Endothelial cell (in vitro differentiated cells): ENCODE results near the gene RAB8B. TPM values are rescaled to one million over a fixed set of nuclear protein-coding genes. Genes with fewer than 3 reads are reported as not detected.

Source experiments
- DNase-seq: peaks from one replicate; pipeline ENCODE4 v3.0.0; 2021; ENCODE audit warnings: low spot score
- H3K27ac Mint-ChIP-seq: one replicate; pipeline ENCODE4 v1.8.0; 2021; ENCODE audit warnings: mixed read lengths, inconsistent platforms; ENCODE audit not compliant: unreplicated experiment
- H3K27me3 Mint-ChIP-seq: one replicate; pipeline ENCODE4 v1.8.0; 2021; ENCODE audit warnings: mild to moderate bottlenecking, moderate library complexity, mixed read lengths, inconsistent platforms; ENCODE audit not compliant: unreplicated experiment
- H3K36me3 Mint-ChIP-seq: one replicate; pipeline ENCODE4 v1.8.0; 2021; ENCODE audit warnings: mild to moderate bottlenecking, low read depth, mixed read lengths, inconsistent platforms; ENCODE audit not compliant: unreplicated experiment
- H3K4me1 Mint-ChIP-seq: one replicate; pipeline ENCODE4 v1.8.0; 2021; ENCODE audit warnings: mild to moderate bottlenecking, mixed read lengths, inconsistent platforms; ENCODE audit not compliant: unreplicated experiment
- H3K4me3 Mint-ChIP-seq: one replicate; pipeline ENCODE4 v1.8.0; 2021; ENCODE audit warnings: mild to moderate bottlenecking, mixed read lengths, inconsistent platforms; ENCODE audit not compliant: unreplicated experiment
- H3K9me3 Mint-ChIP-seq: one replicate; pipeline ENCODE4 v1.8.0; 2021; ENCODE audit warnings: mixed read lengths, inconsistent platforms; ENCODE audit not compliant: unreplicated experiment
- CTCF ChIP-seq: fragments of 200-600 bp; sonication (generic); IDR thresholded peaks from one replicate; pipeline ENCODE4 v1.5.0; 2021; ENCODE audit warnings: antibody characterized with exemption; ENCODE audit not compliant: unreplicated experiment
- total RNA-seq: library from RNA; stranded (reverse); fragmentation: NEBNext Ultra II Directional; extraction: Animal tissue kit (Norgen Biotek cat#: 25700); gene quantifications from one replicate; pipeline ENCODE4 v1.2.1, GENCODE V29; 2021; ENCODE audit not compliant: unreplicated experiment

Gene RAB8B
- total RNA-seq, 1 donor from 2014 or later: 92.9 TPM

- no peak for TF ChIP-seq CTCF
- Mint-ChIP-seq H3K9me3 (no peaks in the 10 kb centered on the region), H3K4me3 (peak overlapping the region; percentile 91), H3K36me3 (peaks cover 5% of the 10 kb centered on the region), H3K27me3 (peaks cover 2% of the 10 kb centered on the region), H3K4me1 (peaks cover 7% of the 10 kb centered on the region), H3K27ac (peak overlapping the region; percentile 64)
- DNase-seq: peak; percentile 46
Measured at GRCh38 chr15:63157891-63158431, 31.4 kb upstream of the RAB8B start.

DNA sequence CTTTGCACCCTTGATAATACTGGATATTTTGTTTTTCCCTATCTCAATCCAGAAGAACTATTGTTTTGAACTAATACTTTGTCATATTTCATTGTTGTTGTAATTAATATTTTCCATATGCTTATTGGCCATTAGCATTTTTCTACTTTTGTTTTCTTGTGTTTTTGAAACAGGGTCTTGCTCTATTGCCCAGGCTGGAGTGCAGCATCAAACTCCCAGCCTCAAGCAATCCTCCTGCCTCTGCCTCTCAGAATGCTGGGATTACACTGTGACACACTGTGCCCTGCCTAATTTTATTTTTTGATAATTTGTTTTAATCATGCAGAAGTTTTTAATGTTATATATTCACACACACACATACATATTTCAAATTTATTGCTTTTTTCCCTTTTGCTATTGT lies 28.8 kb upstream of the RAB8B start:
- no peak for TF ChIP-seq CTCF

DNA sequence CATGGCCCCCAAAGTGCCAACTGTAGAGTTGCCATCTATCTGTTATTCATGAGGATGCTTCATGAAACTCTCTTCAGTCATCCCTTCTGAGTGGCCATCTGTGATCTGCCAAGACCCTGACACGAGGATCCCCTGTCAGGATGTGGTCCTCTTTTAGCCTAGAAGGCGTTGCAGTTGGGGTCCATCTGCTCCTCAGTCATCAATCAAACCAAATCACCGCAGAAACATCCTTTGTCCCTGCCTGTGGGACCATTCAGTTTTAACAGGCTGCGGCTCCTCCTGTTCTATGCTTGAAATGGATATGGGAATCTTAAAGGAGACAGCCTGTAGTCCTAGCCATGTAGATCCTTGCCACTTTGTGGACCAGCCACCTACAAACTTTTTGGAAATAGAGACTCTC lies 26.2 kb upstream of the RAB8B start:
- H3K36me3 Mint-ChIP-seq: no peaks in the 10 kb centered on the region
- H3K9me3 Mint-ChIP-seq: no peaks in the 10 kb centered on the region
- no peaks in the 10 kb centered on the region for H3K4me1 Mint-ChIP-seq
- no peak for DNase-seq
- peaks cover 3% of the 10 kb centered on the region for H3K27me3 Mint-ChIP-seq
- no peak for TF ChIP-seq CTCF
- no peak overlapping the region for H3K4me3 Mint-ChIP-seq
- H3K27ac Mint-ChIP-seq: no peak overlapping the region

More for the DNA sequence above, 28.8 kb upstream of the RAB8B start:
- Mint-ChIP-seq H3K27ac (no peak overlapping the region), H3K36me3 (no peaks in the 10 kb centered on the region), H3K27me3 (peaks cover 2% of the 10 kb centered on the region), H3K9me3 (no peaks in the 10 kb centered on the region), H3K4me3 (no peak overlapping the region), H3K4me1 (peaks cover 7% of the 10 kb centered on the region)
- DNase-seq: no peak

GRCh38 chr15:63165166-63165859 lies 24.1 kb upstream of the RAB8B start:
- Mint-ChIP-seq H3K27me3 (peaks cover 3% of the 10 kb centered on the region), H3K36me3 (no peaks in the 10 kb centered on the region), H3K27ac (no peak overlapping the region), H3K9me3 (no peaks in the 10 kb centered on the region), H3K4me1 (no peaks in the 10 kb centered on the region), H3K4me3 (no peak overlapping the region)
- no peak for TF ChIP-seq CTCF
- no peak for DNase-seq

- H3K27ac Mint-ChIP-seq: no peak overlapping the region
- no peak overlapping the region for H3K4me3 Mint-ChIP-seq
- no peaks in the 10 kb centered on the region for H3K4me1 Mint-ChIP-seq
- DNase-seq: no peak
- H3K27me3 Mint-ChIP-seq: peaks cover 3% of the 10 kb centered on the region
- no peaks in the 10 kb centered on the region for H3K9me3 Mint-ChIP-seq
- no peak for TF ChIP-seq CTCF
- H3K36me3 Mint-ChIP-seq: no peaks in the 10 kb centered on the region
Measured at GRCh38 chr15:63166219-63166618, 23.2 kb upstream of the RAB8B start.
